ENCODE measurements around the gene CXCL10. TPM values are rescaled to one million over a fixed set of nuclear protein-coding genes. Genes with fewer than 3 reads are reported as not detected.
A peak's percentile ranks its signal among the peaks of the same experiment; 100 is the strongest.

CXCL10 gene
- total and polyA plus RNA-seq, 9 of the 15 experiments (the other 6 are each of a cell fraction or from before 2014, with no cell fraction given), result 0.06 to 0.18 (median 0.08) TPM; not detected in 6

DNA sequence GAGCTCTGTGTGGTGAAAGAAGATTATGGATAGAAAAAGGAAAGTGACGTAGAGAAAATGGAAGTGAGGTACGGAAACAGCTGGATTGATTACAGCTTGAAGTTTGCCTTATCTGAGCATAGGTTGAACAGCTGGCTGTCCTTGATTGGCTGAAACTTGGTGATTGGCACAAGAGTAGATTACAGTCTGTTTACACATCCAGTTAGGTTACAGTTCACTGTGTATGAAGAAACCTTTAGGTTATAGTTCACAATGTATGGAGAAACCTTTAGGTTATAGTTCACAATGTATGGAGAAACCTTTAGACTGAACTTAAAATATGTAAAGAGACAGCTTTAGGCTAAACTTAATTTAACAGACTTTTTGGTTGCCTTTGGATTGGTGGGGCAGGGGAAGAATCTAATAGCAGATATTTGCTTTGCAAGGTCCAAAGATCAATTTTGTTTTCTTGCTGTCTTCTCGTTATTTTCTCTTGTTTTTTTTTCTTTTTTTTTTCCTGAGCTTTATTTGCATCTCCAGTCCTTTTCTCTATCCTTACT is 35.7 kb upstream of the CXCL10 start (continued):
- peak; percentile 81 for TF ChIP-seq ARID1B (IDR thresholded peaks at IDR 0.05)
- TF ChIP-seq CEBPG (CRISPR knock-in tag; IDR thresholded peaks at IDR 0.05), result no peak
- peak in 1 of 2 experiments; percentile 63; a peak in 2 of 4 replicates for TF ChIP-seq CEBPG (tag; conservative IDR thresholded peaks at IDR 0.05 in 1 of 2, IDR thresholded peaks at IDR 0.05 in 1 of 2)
- TF ChIP-seq CREM (IDR thresholded peaks at IDR 0.05; ENCODE audit: low read depth), result peak; percentile 74
- no peak for TF ChIP-seq SAFB (IDR thresholded peaks at IDR 0.05; ENCODE audit: borderline replicate concordance, low read depth, low read length)
- peak; percentile 88 for TF ChIP-seq ETV1 (tag; conservative IDR thresholded peaks at IDR 0.05; ENCODE audit: low read depth)
- TF ChIP-seq EP400 (IDR thresholded peaks at IDR 0.05), result peak; percentile 29; the same call in 1 of the 2 replicates
- TF ChIP-seq ELF1 (tag; IDR thresholded peaks at IDR 0.05), result no peak
- TF ChIP-seq EP300 (IDR thresholded peaks at IDR 0.05; ENCODE audit: low read length), result peak; percentile 68
- TF ChIP-seq ZEB2 (IDR thresholded peaks at IDR 0.05), result 0 out of 2 replicates have a peak, but pooled peaks have one; percentile 21
- no peak for TF ChIP-seq NELFE (IDR thresholded peaks at IDR 0.05; ENCODE audit: insufficient read depth, insufficient read length)
- TF ChIP-seq SOX6 (IDR thresholded peaks at IDR 0.05), result peak; percentile 54
- no peak for TF ChIP-seq CBX5 (IDR thresholded peaks at IDR 0.05; ENCODE audit: borderline replicate concordance, low read depth)
- TF ChIP-seq, protein P1, sequence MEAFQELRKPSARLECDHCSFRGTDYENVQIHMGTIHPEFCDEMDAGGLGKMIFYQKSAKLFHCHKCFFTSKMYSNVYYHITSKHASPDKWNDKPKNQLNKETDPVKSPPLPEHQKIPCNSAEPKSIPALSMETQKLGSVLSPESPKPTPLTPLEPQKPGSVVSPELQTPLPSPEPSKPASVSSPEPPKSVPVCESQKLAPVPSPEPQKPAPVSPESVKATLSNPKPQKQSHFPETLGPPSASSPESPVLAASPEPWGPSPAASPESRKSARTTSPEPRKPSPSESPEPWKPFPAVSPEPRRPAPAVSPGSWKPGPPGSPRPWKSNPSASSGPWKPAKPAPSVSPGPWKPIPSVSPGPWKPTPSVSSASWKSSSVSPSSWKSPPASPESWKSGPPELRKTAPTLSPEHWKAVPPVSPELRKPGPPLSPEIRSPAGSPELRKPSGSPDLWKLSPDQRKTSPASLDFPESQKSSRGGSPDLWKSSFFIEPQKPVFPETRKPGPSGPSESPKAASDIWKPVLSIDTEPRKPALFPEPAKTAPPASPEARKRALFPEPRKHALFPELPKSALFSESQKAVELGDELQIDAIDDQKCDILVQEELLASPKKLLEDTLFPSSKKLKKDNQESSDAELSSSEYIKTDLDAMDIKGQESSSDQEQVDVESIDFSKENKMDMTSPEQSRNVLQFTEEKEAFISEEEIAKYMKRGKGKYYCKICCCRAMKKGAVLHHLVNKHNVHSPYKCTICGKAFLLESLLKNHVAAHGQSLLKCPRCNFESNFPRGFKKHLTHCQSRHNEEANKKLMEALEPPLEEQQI (IDR thresholded peaks at IDR 0.05), result peak; percentile 65; the same call in 1 of the 2 replicates
- TF ChIP-seq TCF3 (CRISPR knock-in tag; IDR thresholded peaks at IDR 0.05), result peak; percentile 60
- TF ChIP-seq, protein P2, sequence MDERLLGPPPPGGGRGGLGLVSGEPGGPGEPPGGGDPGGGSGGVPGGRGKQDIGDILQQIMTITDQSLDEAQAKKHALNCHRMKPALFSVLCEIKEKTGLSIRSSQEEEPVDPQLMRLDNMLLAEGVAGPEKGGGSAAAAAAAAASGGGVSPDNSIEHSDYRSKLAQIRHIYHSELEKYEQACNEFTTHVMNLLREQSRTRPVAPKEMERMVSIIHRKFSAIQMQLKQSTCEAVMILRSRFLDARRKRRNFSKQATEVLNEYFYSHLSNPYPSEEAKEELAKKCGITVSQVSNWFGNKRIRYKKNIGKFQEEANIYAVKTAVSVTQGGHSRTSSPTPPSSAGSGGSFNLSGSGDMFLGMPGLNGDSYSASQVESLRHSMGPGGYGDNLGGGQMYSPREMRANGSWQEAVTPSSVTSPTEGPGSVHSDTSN (CRISPR knock-in tag; IDR thresholded peaks at IDR 0.05; ENCODE audit: low read depth), result peak; percentile 49; the same call in 1 of the 2 replicates
- TF ChIP-seq, protein P2 (tag; conservative IDR thresholded peaks at IDR 0.05; ENCODE audit: low read depth), result peak; percentile 88
- no peak for TF ChIP-seq PPARD (CRISPR knock-in tag; IDR thresholded peaks at IDR 0.05)
- peak; percentile 50; the same call in 1 of the 2 replicates for TF ChIP-seq GATA2 (CRISPR knock-in tag; IDR thresholded peaks at IDR 0.05)
- TF ChIP-seq ZNF507 (tag; conservative IDR thresholded peaks at IDR 0.05), result no peak
- peak; percentile 36 for TF ChIP-seq HDAC3 (IDR thresholded peaks at IDR 0.05; ENCODE audit: borderline replicate concordance, partially characterized antibody)
- peak; percentile 78 for TF ChIP-seq CBFA2T2 (conservative IDR thresholded peaks at IDR 0.05)
- TF ChIP-seq, protein P3, sequence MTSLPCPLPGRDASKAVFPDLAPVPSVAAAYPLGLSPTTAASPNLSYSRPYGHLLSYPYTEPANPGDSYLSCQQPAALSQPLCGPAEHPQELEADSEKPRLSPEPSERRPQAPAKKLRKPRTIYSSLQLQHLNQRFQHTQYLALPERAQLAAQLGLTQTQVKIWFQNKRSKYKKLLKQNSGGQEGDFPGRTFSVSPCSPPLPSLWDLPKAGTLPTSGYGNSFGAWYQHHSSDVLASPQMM (CRISPR knock-in tag; IDR thresholded peaks at IDR 0.05), result no peak
- TF ChIP-seq JUND (IDR thresholded peaks at IDR 0.05; ENCODE audit: borderline replicate concordance, low read depth, low read length), result peak; percentile 26; the same call in 1 of the 2 replicates
- TF ChIP-seq JUND (tag; IDR thresholded peaks at IDR 0.05; ENCODE audit: borderline replicate concordance, low read depth, low read length), result no peak
- TF ChIP-seq RBBP5 (IDR thresholded peaks at IDR 0.05; ENCODE audit: borderline replicate concordance, insufficient read depth, low read length, poor library complexity, severe bottlenecking), result no peak

All from K562 (cell line).